Smooth muscle cell (in vitro differentiated cells): Measurements from ENCODE around the gene NAV3. TPM values are rescaled to one million over a fixed set of nuclear protein-coding genes. Genes with fewer than 3 reads are reported as not detected.
A peak's percentile ranks its signal among the peaks of the same experiment; 100 is the strongest.

Experiments
- DNase-seq: peaks from one replicate; lab custom pipeline; 2025; ENCODE audit not compliant: unreplicated experiment; lab: John Stamatoyannopoulos, UW
- H2AFZ ChIP-seq: fragments of 200-600 bp; sonication (generic); 2 replicates; pipeline ENCODE4 v1.6.0; 2016; ENCODE audit warnings: antibody characterized with exemption, low read depth, mild to moderate bottlenecking
- H3F3A ChIP-seq: fragments of 200-600 bp; sonication (generic); 2 replicates; pipeline ENCODE4 v1.6.0; 2017; ENCODE audit warnings: antibody characterized with exemption, low read depth
- H3K27ac ChIP-seq: fragments of 200-600 bp; sonication (generic); 2 replicates; pipeline ENCODE4 v1.5.1; 2016; ENCODE audit warnings: low read depth, mild to moderate bottlenecking
- H3K27me3 ChIP-seq: fragments of 200-600 bp; sonication (generic); 2 replicates; pipeline ENCODE4 v1.6.1; 2016; ENCODE audit warnings: low read depth, mild to moderate bottlenecking
- H3K36me3 ChIP-seq: fragments of 200-600 bp; sonication (generic); 2 replicates; pipeline ENCODE4 v1.5.1; 2016; ENCODE audit warnings: low read depth
- H3K4me1 ChIP-seq: fragments of 200-600 bp; sonication (generic); 2 replicates; pipeline ENCODE4 v1.5.1; 2016; ENCODE audit warnings: low read depth
- H3K4me2 ChIP-seq: fragments of 200-600 bp; sonication (generic); 2 replicates; pipeline ENCODE4 v1.6.0; 2016; ENCODE audit warnings: mild to moderate bottlenecking
- H3K4me3 ChIP-seq: fragments of 200-600 bp; sonication (generic); 2 replicates; pipeline ENCODE4 v1.5.1; 2016; ENCODE audit warnings: mild to moderate bottlenecking
- H3K79me2 ChIP-seq: fragments of 200-600 bp; sonication (generic); 2 replicates; pipeline ENCODE4 v1.6.0; 2016; ENCODE audit warnings: low read depth, mild to moderate bottlenecking
- H3K9ac ChIP-seq: fragments of 200-600 bp; sonication (generic); 2 replicates; pipeline ENCODE4 v1.6.0; 2016; ENCODE audit warnings: low read depth
- H3K9me3 ChIP-seq: fragments of 200-600 bp; sonication (generic); replicated peaks from 2 replicates; pipeline ENCODE4 v1.5.1; 2016; ENCODE audit warnings: low read depth
- H4K20me1 ChIP-seq: fragments of 200-600 bp; sonication (generic); 2 replicates; pipeline ENCODE4 v1.6.0; 2016; ENCODE audit warnings: low read depth
- CTCF ChIP-seq: fragments of 200-600 bp; sonication (generic); IDR thresholded peaks from 2 replicates; pipeline ENCODE4 v1.5.1; 2017; ENCODE audit warnings: borderline replicate concordance, mild to moderate bottlenecking, antibody characterized with exemption; ENCODE audit not compliant: insufficient read depth, poor library complexity, severe bottlenecking
- WGBS: methylation state at CpG from one replicate; pipeline ENCODE4 v1.1.7; 2016; ENCODE audit warnings: low lambda C conversion rate; 5-methylcytosine and 5-hydroxymethylcytosine counted together
- polyA plus RNA-seq: library from polyadenylated mRNA; unstranded; fragments of >200 nt; fragmentation: Nextera tagmentation; extraction: Ambion mirVana; gene quantifications from 2 replicates; pipeline ENCODE4 v1.2.1, GENCODE V29; 2016
- total RNA-seq: library from RNA; depleted of rRNA; stranded (reverse); fragments of >200 nt; gene quantifications from 2 replicates; pipeline ENCODE4 v1.2.3, GENCODE V29; 2014

The NAV3 gene
- total and polyA plus RNA-seq, 2 experiments from 2014 or later, result 8.0 to 31.0 TPM

GRCh38 chr12:78018939-78019338, 188.2 kb downstream of the NAV3 start:
- H3K27ac ChIP-seq, result peak overlapping the region; percentile 61
- H3K36me3 ChIP-seq, result no peaks in the 10 kb centered on the region
- DNase-seq, result no peak
- no peaks in the 10 kb centered on the region for H3K79me2 ChIP-seq
- peaks cover 11% of the 10 kb centered on the region for H3K4me1 ChIP-seq
- H3K27me3 ChIP-seq, result no peaks in the 10 kb centered on the region
- no peak for TF ChIP-seq CTCF
- no peak overlapping the region for H2AFZ ChIP-seq
- H3K9me3 ChIP-seq, result no peaks in the 10 kb centered on the region
- no peaks in the 10 kb centered on the region for H3F3A ChIP-seq
- H4K20me1 ChIP-seq, result no peaks in the 10 kb centered on the region
- peak overlapping the region; percentile 77 for H3K4me2 ChIP-seq
- no peak overlapping the region for H3K9ac ChIP-seq
- WGBS, result 97% methylated on average over 3 of the region's 3 CpGs
- no peak overlapping the region for H3K4me3 ChIP-seq

- H3K79me2 ChIP-seq, result no peaks in the 10 kb centered on the region
- H3K4me2 ChIP-seq, result no peak overlapping the region
- H3F3A ChIP-seq, result no peaks in the 10 kb centered on the region
- no peaks in the 10 kb centered on the region for H3K4me1 ChIP-seq
- no peak for DNase-seq
- H3K27ac ChIP-seq, result no peak overlapping the region
- no peaks in the 10 kb centered on the region for H4K20me1 ChIP-seq
- no peak overlapping the region for H3K9ac ChIP-seq
- 72% methylated on average over 1 of the region's 1 CpG for WGBS
- H2AFZ ChIP-seq, result no peak overlapping the region
- TF ChIP-seq CTCF, result no peak
- no peaks in the 10 kb centered on the region for H3K27me3 ChIP-seq
- H3K9me3 ChIP-seq, result no peaks in the 10 kb centered on the region
- H3K36me3 ChIP-seq, result no peaks in the 10 kb centered on the region
- H3K4me3 ChIP-seq, result no peak overlapping the region
These were observed 197.7 kb downstream of the NAV3 start for GRCh38 chr12:78028426-78028825.

- Histone ChIP-seq H4K20me1 (no peaks in the 10 kb centered on the region), H3K79me2 (no peaks in the 10 kb centered on the region), H3K4me2 (peak overlapping the region; percentile 29), H2AFZ (no peak overlapping the region), H3K4me3 (no peak overlapping the region), H3K36me3 (no peaks in the 10 kb centered on the region), H3F3A (no peaks in the 10 kb centered on the region), H3K9me3 (no peaks in the 10 kb centered on the region), H3K9ac (no peak overlapping the region), H3K27ac (no peak overlapping the region), H3K27me3 (no peaks in the 10 kb centered on the region), H3K4me1 (no peaks in the 10 kb centered on the region)
- DNase-seq, result no peak
- 24% methylated on average over 4 of the region's 4 CpGs for WGBS
- TF ChIP-seq CTCF, result no peak
These were observed 203.3 kb downstream of the NAV3 start for GRCh38 chr12:78034025-78034424.

GRCh38 chr12:78035901-78036606, 205.4 kb downstream of the NAV3 start:
- TF ChIP-seq CTCF, result no peak
- no peaks in the 10 kb centered on the region for H4K20me1 ChIP-seq
- no peaks in the 10 kb centered on the region for H3K27me3 ChIP-seq
- DNase-seq, result no peak
- no peak overlapping the region for H2AFZ ChIP-seq
- 84% methylated on average over 14 of the region's 14 CpGs for WGBS
- no peaks in the 10 kb centered on the region for H3K79me2 ChIP-seq
- peak overlapping the region; percentile 9 for H3K4me3 ChIP-seq
- H3K4me1 ChIP-seq, result no peaks in the 10 kb centered on the region
- H3F3A ChIP-seq, result no peaks in the 10 kb centered on the region
- H3K27ac ChIP-seq, result no peak overlapping the region
- H3K4me2 ChIP-seq, result peak overlapping the region; percentile 71
- H3K9ac ChIP-seq, result no peak overlapping the region
- H3K9me3 ChIP-seq, result no peaks in the 10 kb centered on the region
- no peaks in the 10 kb centered on the region for H3K36me3 ChIP-seq
